H4 (cell line): ENCODE data around the gene SDF4. TPM values are rescaled to one million over a fixed set of nuclear protein-coding genes. Genes with fewer than 3 reads are reported as not detected.
A peak's percentile ranks its signal among the peaks of the same experiment; 100 is the strongest.

Experiments
- DNase-seq: peaks from one replicate; pipeline ENCODE4 v3.0.0-alpha.2; 2015; ENCODE audit warnings: low spot score
- total RNA-seq: library from RNA; depleted of rRNA; stranded (reverse); fragments of >200 nt; shearing (Covaris generic); gene quantifications from 2 replicates; pipeline ENCODE4 v1.2.3, GENCODE V29; 2014; rRNA removed

Gene SDF4, protein sequence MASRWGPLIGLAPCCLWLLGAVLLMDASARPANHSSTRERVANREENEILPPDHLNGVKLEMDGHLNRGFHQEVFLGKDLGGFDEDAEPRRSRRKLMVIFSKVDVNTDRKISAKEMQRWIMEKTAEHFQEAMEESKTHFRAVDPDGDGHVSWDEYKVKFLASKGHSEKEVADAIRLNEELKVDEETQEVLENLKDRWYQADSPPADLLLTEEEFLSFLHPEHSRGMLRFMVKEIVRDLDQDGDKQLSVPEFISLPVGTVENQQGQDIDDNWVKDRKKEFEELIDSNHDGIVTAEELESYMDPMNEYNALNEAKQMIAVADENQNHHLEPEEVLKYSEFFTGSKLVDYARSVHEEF
- 101 and 116 TPM in 2 replicates for total RNA-seq

GRCh38 chr1:1231400-1232207 lies at the start of gene SDF4:
SDF4 (minus strand) TSS chr1:1232001; CDS start chr1:1228772, 3,229 bp downstream.
- DNase-seq: peak; percentile 95

DNA sequence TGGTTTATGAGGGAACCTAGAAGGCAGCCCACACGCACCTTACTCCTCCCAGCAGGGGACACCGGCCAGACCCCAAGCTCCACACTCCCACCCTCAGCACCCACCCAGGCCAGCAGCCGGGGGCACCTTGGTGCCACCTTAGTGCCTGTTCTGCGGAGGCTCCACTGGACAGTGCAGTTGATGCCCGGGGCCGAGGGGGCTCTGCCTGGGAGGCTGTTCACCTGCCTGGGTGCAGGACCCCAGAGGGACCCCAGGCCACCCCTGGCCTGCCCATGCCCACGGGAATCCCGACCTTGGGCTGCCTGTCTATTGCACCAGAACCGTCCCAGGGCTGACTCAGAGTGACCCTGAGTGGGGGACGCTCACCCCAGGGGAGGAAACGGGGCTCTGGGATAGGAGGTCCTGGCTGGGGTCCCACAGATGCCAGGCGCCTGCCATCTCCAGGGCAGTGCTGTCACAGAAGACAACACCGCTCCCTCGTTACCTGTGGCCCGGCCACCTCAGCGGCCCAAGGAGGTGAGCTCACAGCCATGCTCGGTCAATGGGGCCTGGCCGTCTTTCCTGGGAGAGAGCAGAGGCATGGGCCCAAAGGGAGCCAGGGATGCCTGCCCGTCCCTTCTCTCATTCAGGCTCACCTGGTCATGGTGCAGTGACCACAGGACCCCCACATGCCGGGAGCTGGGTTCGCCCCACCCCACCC lies 49.1 kb upstream of the SDF4 start:
- DNase-seq: no peak

DNA sequence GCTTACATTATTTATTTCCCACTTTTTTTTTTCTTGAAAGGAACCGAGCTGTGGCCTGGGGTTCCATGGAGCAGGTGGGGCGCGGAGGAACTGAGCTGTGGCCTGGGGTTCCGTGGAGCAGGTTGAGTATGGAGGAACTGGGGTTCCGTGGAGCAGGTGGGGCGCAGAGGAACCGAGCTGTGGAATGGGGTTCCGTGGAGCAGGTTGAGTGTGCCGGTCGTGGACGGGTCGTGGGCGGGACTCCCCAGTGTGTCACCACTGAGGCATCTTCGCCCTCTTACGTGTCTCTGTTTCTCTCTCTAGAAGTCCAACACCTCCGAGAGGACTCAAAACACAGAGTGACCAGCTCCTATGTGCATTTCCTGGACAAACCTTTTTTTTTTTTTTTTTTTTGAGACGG lies 47.2 kb upstream of the SDF4 start:
- DNase-seq: no peak

- DNase-seq: no peak
These were observed 46.8 kb upstream of the SDF4 start for GRCh38 chr1:1278620-1279019.

DNA sequence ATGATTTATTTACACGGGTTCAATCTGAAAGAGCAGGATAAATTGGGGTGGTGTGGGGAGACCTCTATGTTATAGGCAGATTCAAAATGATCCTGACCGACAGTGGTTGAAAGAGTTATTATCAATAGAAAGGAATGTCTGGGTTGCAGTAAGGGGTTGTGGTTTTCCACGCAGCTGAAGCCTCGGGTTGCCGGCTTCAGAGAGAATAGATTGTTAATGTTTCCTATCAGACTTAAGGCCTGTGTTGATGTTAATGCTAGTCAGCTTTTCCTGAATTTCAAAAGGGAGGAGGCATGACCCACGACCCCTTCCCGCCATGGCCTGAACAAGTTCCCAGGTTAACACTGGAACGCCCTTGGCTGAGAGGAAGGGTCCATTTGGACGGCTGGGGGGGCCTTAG lies 44.0 kb upstream of the SDF4 start:
- no peak for DNase-seq

DNA sequence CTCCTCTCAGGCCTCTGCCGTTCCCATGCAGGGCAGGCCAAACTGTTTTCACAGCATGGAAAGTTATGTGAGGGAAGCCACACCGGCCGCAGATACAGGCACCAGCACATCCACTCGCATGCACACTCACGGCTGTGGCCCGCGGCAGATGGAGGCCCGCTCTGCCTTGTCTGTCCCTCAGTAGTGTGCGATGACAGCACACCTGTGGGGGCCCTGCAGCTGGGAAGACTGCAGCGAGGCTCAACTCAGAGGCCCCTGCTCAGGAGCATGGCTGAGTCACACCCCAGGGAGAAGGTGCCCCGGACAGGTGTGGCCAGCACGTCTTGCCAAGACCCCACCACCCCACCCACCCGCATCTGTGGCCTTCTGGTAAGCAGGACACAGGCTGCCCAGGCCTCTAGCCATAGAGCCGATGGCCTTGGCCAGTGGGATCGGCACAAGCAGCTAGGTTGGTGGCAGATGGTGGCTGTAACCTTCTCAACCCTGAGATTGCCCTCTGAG lies 43.2 kb upstream of the SDF4 start:
- no peak for DNase-seq

- DNase-seq: no peak
These were observed 42.6 kb upstream of the SDF4 start for GRCh38 chr1:1274299-1274930.

DNA sequence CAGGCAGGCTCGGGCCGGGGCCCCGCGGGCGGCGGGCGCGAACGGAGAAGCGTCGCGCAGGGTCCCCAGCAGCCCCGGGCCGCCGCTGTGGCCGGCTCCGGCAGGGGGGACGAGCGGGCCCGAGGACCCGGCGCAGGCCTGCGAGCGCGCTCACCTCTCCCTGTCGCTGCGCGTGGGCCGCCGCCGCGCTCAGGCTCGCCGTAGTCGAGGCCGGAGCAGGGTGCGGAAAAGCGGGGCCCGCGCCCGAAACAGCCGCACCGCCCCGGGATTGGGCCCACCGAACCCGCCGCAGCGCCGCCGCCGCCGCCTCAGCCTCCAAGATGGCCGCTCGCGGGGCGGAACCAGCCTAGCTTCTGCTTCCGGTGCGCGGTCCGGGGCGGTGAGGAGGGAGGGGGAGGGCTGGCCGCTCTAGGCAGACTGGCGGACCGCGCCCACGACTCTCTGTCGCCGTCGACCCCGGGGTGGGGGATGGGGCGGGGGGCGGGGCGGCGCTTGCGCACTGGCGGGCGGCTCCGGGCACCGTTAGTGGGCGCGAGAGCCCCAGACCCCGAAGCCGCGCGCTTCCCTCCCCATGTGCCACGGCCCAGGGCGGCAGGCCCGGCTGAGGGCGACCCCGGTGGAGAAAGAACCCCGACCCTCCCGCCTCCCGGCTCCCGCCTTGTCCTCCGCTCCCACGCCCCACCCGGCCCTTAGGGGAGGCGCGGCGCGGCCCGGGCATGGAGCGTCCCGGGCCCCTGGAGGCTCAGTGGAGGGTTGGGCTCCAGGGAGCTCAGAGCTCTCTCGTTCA lies 41.9 kb upstream of the SDF4 start, which contains the start of gene UBE2J2:
TSS of gene UBE2J2 (minus strand) at position 343 of the 787 bp plus-strand sequence. CDS start 5,862 bp downstream, outside the sequence.
- peak; percentile 92 for DNase-seq

DNA sequence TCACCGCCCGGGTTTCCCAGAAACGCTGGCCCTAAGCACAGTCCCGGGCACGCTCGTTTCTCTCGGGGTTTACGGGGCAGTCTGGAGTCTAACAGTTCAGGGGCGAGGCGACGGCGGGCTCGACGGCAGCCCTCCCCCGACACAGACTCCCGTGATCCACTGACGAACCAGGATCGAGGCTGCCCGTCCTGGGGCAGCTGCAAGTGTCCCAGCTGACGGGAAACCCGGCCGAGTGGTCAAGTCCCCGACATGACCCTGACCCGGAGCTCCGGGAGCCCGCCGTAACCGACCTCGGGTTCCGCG lies 41.4 kb upstream of the SDF4 start:
- DNase-seq: no peak

GRCh38 chr1:1272341-1273208 lies 40.8 kb upstream of the SDF4 start:
- no peak for DNase-seq

DNA sequence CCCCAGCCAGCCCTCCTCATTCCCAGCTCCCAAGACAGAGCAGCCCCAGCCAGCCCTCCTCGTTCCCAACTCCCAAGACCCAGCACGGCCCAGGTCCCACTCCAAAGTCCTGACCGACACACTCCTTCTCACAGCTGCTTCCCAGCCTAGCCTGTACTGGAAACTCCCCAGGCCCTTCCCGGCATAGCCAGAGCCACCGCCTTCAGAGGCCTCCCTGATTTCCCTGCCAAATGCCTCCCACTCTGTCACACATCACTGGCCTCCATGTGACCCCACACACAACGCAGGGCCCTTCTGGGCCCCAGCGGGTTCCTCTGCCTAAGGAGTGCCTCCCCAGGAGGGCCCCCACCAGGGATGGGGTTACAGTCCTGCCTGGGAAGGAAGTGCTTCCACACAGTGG lies 39.0 kb upstream of the SDF4 start:
- DNase-seq: no peak

- DNase-seq: no peak
These were observed 36.5 kb upstream of the SDF4 start for GRCh38 chr1:1268284-1268682.

GRCh38 chr1:1267488-1268283 lies 35.9 kb upstream of the SDF4 start:
- no peak for DNase-seq

- DNase-seq: peak; percentile 98
These were observed 33.1 kb upstream of the SDF4 start for GRCh38 chr1:1264868-1265272.

DNA sequence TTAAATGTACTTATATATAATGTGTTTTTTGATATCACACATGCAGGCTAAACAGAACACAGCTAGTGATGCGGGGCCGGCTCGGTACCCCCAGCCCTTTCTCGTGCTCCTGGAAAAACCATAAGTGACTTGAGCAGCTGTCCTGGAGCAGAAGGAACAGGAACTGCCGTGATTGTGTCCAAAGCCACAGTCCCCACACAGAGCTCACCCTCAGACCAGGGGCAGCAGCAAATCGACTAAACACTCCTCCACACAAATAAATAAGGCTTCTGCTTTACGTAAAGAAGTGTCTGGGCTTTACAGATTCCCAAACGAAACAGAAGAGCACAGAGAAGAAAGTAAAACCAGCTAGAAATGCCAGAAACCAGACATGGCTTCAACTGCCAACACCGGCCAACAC lies 32.2 kb upstream of the SDF4 start:
- no peak for DNase-seq

DNA sequence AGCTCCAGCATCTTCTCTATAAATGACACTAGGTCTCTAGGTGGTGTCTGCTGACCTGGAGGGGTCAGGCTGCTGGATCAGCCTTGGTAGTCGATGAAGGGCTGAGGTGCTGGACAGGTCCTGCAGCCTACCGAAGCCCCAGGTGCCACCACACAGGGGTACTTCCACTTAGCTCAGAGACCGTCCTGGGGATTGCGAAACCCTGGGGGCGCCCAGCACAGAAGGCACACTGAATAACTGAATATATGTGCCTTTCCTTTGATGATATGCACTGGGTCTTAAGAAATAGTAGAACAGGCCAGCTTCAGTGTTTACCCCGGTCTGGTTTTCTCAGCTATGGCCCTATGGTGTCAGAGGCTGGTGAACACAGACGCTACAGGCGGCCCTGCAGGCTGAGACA lies 31.0 kb upstream of the SDF4 start:
- no peak for DNase-seq

DNA sequence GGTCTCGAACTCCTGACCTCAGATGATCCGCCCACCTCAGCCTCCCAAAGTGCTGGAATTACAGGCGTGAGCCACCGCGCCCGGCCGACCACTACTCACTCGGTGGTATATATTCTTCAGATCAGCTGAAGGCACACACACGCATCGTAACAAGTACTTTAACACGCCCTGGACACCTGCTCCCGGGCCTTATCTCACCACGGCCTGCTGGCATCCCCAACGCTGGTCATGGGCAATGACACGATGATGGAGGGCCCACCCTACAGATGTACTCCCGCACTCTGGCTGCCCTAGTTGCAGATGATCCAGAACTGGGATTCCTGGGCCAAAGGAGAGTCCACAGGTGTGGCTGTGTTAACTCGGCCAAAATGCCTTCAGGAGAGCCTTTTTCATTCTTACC lies 30.3 kb upstream of the SDF4 start:
- DNase-seq: no peak

GRCh38 chr1:1260843-1261560 lies 29.2 kb upstream of the SDF4 start:
- no peak for DNase-seq
